Measurements from ENCODE around the gene RNU5B-1. TPM values are rescaled to one million over a fixed set of nuclear protein-coding genes. Genes with fewer than 3 reads are reported as not detected.

RNU5B-1 gene
- total RNA-seq, 1 experiment from 2014 or later = not detected

DNA sequence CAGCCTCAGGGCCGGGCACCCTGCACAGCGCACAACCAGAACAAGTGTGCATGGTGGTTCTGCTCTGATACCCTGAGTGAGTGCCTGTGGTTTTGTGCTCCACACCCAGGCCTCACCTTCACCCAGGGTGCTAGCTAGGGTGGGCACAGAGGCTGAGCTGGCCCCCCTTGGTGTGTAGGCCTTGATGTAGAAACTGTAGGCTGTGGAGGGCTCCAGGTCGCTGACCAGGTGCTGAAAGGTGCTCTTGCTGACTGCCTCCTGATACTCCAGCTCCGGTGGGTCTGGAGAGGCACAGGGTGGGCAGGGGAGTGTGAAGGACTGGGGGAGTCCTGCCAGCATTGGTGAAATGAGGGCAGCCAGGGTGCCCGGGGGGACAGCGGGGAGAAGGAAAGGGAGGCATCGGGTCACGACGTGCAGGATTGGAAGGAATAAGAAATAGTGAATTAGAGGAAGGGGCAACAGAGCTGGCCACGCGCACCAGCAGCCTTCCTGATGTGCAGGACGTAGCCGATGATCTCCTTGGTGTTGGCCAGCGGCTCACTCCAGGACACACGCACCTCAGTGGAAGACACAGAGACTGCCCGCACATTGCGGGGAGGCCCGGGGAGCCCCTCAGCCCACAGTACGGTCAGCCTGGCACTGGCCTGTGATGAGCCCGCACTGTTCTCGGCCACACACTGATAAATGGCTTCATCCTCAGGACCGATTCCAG, 26.6 kb downstream of the RNU5B-1 start:
- Histone ChIP-seq H3K27ac (ENCODE audit: low read depth, low read length, poor library complexity, severe bottlenecking) (no peak overlapping the region), H3K36me3 (ENCODE audit: insufficient read depth, low read length, poor library complexity, severe bottlenecking) (no peaks in the 10 kb centered on the region), H3K9me3 (ENCODE audit: low read depth, low read length, poor library complexity, severe bottlenecking) (no peaks in the 10 kb centered on the region), H3K4me1 (ENCODE audit: insufficient read depth, low read length, poor library complexity, severe bottlenecking) (no peaks in the 10 kb centered on the region), H3K4me3 (ENCODE audit: low read depth, low read length, poor library complexity, severe bottlenecking) (no peak overlapping the region), H3K27me3 (replicated peaks; ENCODE audit: insufficient read depth, low read depth, low read length, poor library complexity) (no peaks in the 10 kb centered on the region)
- intact Hi-C loops (cut with micrococcal nuclease; ENCODE audit: unreplicated experiment) = no loop called here
- ChIA-PET CTCF (no interaction called here), POLR2A (ENCODE audit: low non-redundant PET) (no interaction called here)
- DNase-seq (ENCODE audit: low spot score) = no peak
- no peak for TF ChIP-seq EZH2 (IDR thresholded peaks at IDR 0.05; ENCODE audit: borderline replicate concordance, low read depth, low read length, poor library complexity, severe bottlenecking)
- TF ChIP-seq, protein P1, sequence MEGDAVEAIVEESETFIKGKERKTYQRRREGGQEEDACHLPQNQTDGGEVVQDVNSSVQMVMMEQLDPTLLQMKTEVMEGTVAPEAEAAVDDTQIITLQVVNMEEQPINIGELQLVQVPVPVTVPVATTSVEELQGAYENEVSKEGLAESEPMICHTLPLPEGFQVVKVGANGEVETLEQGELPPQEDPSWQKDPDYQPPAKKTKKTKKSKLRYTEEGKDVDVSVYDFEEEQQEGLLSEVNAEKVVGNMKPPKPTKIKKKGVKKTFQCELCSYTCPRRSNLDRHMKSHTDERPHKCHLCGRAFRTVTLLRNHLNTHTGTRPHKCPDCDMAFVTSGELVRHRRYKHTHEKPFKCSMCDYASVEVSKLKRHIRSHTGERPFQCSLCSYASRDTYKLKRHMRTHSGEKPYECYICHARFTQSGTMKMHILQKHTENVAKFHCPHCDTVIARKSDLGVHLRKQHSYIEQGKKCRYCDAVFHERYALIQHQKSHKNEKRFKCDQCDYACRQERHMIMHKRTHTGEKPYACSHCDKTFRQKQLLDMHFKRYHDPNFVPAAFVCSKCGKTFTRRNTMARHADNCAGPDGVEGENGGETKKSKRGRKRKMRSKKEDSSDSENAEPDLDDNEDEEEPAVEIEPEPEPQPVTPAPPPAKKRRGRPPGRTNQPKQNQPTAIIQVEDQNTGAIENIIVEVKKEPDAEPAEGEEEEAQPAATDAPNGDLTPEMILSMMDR (conservative IDR thresholded peaks at IDR 0.05; ENCODE audit: low read depth, low read length) = no peak
- no TSS peak for BruUV-seq (replicated peaks)

DNA sequence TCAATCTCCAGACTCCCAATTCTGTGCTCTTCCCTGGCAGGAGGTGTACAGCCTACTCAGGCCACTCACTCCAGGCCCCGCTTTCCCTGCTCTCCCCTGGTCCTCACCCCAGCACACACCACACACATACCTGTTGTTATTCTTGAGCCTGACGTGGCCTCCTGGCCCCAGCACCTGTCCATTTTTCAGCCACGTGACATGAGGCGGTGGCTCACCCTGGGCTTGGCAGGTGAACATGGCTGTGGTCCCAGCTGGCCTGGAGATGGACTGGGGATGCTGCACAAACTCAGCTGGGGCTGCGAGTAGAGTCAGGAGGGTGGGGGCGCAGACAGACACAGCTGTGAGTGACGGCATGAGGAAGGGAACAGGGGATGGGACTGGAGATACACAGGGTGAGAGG, 27.3 kb downstream of the RNU5B-1 start:
- Histone ChIP-seq H3K27me3 (replicated peaks; ENCODE audit: insufficient read depth, low read depth, low read length, poor library complexity) (no peaks in the 10 kb centered on the region), H3K4me1 (ENCODE audit: insufficient read depth, low read length, poor library complexity, severe bottlenecking) (peaks cover 7% of the 10 kb centered on the region), H3K9me3 (ENCODE audit: low read depth, low read length, poor library complexity, severe bottlenecking) (no peaks in the 10 kb centered on the region), H3K36me3 (ENCODE audit: insufficient read depth, low read length, poor library complexity, severe bottlenecking) (no peaks in the 10 kb centered on the region), H3K27ac (ENCODE audit: low read depth, low read length, poor library complexity, severe bottlenecking) (no peak overlapping the region), H3K4me3 (ENCODE audit: low read depth, low read length, poor library complexity, severe bottlenecking) (no peak overlapping the region)
- ChIA-PET POLR2A (ENCODE audit: low non-redundant PET) (no interaction called here), CTCF (no interaction called here)
- intact Hi-C loops (cut with micrococcal nuclease; ENCODE audit: unreplicated experiment) = no loop called here
- no TSS peak for BruUV-seq (replicated peaks)
- TF ChIP-seq EZH2 (IDR thresholded peaks at IDR 0.05; ENCODE audit: borderline replicate concordance, low read depth, low read length, poor library complexity, severe bottlenecking) = no peak
- TF ChIP-seq, protein P1 (conservative IDR thresholded peaks at IDR 0.05; ENCODE audit: low read depth, low read length) = no peak
- no peak for DNase-seq (ENCODE audit: low spot score)

- no peak overlapping the region for H3K4me3 ChIP-seq (ENCODE audit: low read depth, low read length, poor library complexity, severe bottlenecking)
- H3K36me3 ChIP-seq (ENCODE audit: insufficient read depth, low read length, poor library complexity, severe bottlenecking) = no peaks in the 10 kb centered on the region
- no peaks in the 10 kb centered on the region for H3K27me3 ChIP-seq (replicated peaks; ENCODE audit: insufficient read depth, low read depth, low read length, poor library complexity)
- H3K4me1 ChIP-seq (ENCODE audit: insufficient read depth, low read length, poor library complexity, severe bottlenecking) = peaks cover 14% of the 10 kb centered on the region
- no peak overlapping the region for H3K27ac ChIP-seq (ENCODE audit: low read depth, low read length, poor library complexity, severe bottlenecking)
- ChIA-PET CTCF (no interaction called here), POLR2A (ENCODE audit: low non-redundant PET) (no interaction called here)
- H3K9me3 ChIP-seq (ENCODE audit: low read depth, low read length, poor library complexity, severe bottlenecking) = no peaks in the 10 kb centered on the region
- no peak for DNase-seq (ENCODE audit: low spot score)
- intact Hi-C loops (cut with micrococcal nuclease; ENCODE audit: unreplicated experiment) = no loop called here
- no peak for TF ChIP-seq EZH2 (IDR thresholded peaks at IDR 0.05; ENCODE audit: borderline replicate concordance, low read depth, low read length, poor library complexity, severe bottlenecking)
- TF ChIP-seq, protein P1 (conservative IDR thresholded peaks at IDR 0.05; ENCODE audit: low read depth, low read length) = no peak
- BruUV-seq (replicated peaks) = no TSS peak
Observed at GRCh38 chr15:65332391-65333147, 28.1 kb downstream of the RNU5B-1 start.
